HepG2 (cell line): ENCODE data around the gene ABCG8. TPM values are rescaled to one million over a fixed set of nuclear protein-coding genes. Genes with fewer than 3 reads are reported as not detected.

ENCODE experiments used
- CCDC6 ChIP-seq: sonication (generic); formaldehyde crosslinking; IDR thresholded peaks from 2 replicates; pipeline ENCODE4 v1.8.1; 2022; ENCODE audit warnings: mild to moderate bottlenecking, missing genetic modification reagents, moderate library complexity
- CEBPB ChIP-seq: IDR thresholded peaks from 2 replicates; pipeline ENCODE4 v1.6.1; 2011; ENCODE audit warnings: low read depth, low read length, improper control_type of control experiment, borderline replicate concordance
- CREBL2 ChIP-seq: sonication (generic); formaldehyde crosslinking; IDR thresholded peaks from 2 replicates; pipeline ENCODE4 v1.8.1; 2023; ENCODE audit warnings: missing genetic modification reagents, mild to moderate bottlenecking, borderline replicate concordance
- DNMT1 ChIP-seq: sonication (generic); formaldehyde crosslinking; IDR thresholded peaks from 2 replicates; pipeline ENCODE4 v1.5.1; 2020; ENCODE audit warnings: mild to moderate bottlenecking, missing genetic modification reagents
- GATAD2A ChIP-seq: IDR thresholded peaks from 2 replicates; pipeline ENCODE4 v1.6.1; 2016
- HHEX ChIP-seq: IDR thresholded peaks from 2 replicates; pipeline ENCODE4 v1.6.1; 2016; ENCODE audit warnings: control low read depth
- PAF1 ChIP-seq: IDR thresholded peaks from 2 replicates; pipeline ENCODE4 v1.6.1; 2016; ENCODE audit warnings: missing genetic modification reagents, missing compliant biosample characterization
- ZFP90 ChIP-seq: sonication (generic); formaldehyde crosslinking; IDR thresholded peaks from 2 replicates; pipeline ENCODE4 v1.8.0; 2022; ENCODE audit warnings: missing genetic modification reagents, mild to moderate bottlenecking, inconsistent platforms, borderline replicate concordance
- ZNF432 ChIP-seq: sonication (generic); formaldehyde crosslinking; IDR thresholded peaks from 2 replicates; pipeline ENCODE4 v1.5.0; 2020; ENCODE audit warnings: missing genetic modification reagents, mild to moderate bottlenecking, borderline replicate concordance
- polyA plus RNA-seq, 8 experiments: library from polyadenylated mRNA; depleted of rRNA in 3 of 8; stranded (reverse) in 7 of 8; unstranded in 1 of 8; fragments of >200 nt; fragmentation: Illumina TruSeq in 4 of 8; extraction: Trizol in 4 of 8; gene quantifications; 2 replicates each; pipeline versions ENCODE4 v1.2.1 to v1.2.3, GENCODE V29; 2011 to 2016; ENCODE audit warnings: low read depth in 4 of 8, missing spikeins in 1 of 8, mixed read lengths in 1 of 8; ENCODE audit not compliant: insufficient read depth in 1 of 8
- total RNA-seq, 5 experiments: library from RNA; depleted of rRNA; stranded (reverse); fragments of >200 nt; fragmentation: Illumina TruSeq; extraction: Trizol; gene quantifications; 2 replicates each; pipeline ENCODE4 v1.2.3, GENCODE V29; 2016; ENCODE audit warnings: low read depth in 1 of 5
- TF ChIP-seq, protein P1 (sequence below): IDR thresholded peaks from 2 replicates; pipeline ENCODE4 v1.6.1; 2016; ENCODE audit warnings: missing compliant biosample characterization, missing genetic modification reagents, borderline replicate concordance
- TF ChIP-seq, protein P2 (sequence below): sonication (generic); formaldehyde crosslinking; IDR thresholded peaks from 2 replicates; pipeline ENCODE4 v1.4.0; 2020; ENCODE audit warnings: missing genetic modification reagents

The ABCG8 gene
- total and polyA plus RNA-seq, 2 of the 13 experiments (the other 11 are each of a cell fraction or from before 2014, with no cell fraction given), result 8.1 to 8.8 TPM

- TF ChIP-seq, protein P1, sequence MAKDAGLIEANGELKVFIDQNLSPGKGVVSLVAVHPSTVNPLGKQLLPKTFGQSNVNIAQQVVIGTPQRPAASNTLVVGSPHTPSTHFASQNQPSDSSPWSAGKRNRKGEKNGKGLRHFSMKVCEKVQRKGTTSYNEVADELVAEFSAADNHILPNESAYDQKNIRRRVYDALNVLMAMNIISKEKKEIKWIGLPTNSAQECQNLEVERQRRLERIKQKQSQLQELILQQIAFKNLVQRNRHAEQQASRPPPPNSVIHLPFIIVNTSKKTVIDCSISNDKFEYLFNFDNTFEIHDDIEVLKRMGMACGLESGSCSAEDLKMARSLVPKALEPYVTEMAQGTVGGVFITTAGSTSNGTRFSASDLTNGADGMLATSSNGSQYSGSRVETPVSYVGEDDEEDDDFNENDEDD (CRISPR knock-in tag), result no peak
- TF ChIP-seq CREBL2 (CRISPR knock-in tag) (no peak), CEBPB (peak; percentile 48; the same call in 1 of the 2 replicates), ZNF432 (CRISPR knock-in tag) (no peak), CCDC6 (CRISPR knock-in tag) (no peak), DNMT1 (CRISPR knock-in tag) (no peak), GATAD2A (CRISPR knock-in tag) (0 out of 2 replicates have a peak, but pooled peaks have one; percentile 16), PAF1 (0 out of 2 replicates have a peak, but pooled peaks have one; percentile 53), HHEX (CRISPR knock-in tag) (no peak), ZFP90 (CRISPR knock-in tag) (no peak)
- TF ChIP-seq, protein P2, sequence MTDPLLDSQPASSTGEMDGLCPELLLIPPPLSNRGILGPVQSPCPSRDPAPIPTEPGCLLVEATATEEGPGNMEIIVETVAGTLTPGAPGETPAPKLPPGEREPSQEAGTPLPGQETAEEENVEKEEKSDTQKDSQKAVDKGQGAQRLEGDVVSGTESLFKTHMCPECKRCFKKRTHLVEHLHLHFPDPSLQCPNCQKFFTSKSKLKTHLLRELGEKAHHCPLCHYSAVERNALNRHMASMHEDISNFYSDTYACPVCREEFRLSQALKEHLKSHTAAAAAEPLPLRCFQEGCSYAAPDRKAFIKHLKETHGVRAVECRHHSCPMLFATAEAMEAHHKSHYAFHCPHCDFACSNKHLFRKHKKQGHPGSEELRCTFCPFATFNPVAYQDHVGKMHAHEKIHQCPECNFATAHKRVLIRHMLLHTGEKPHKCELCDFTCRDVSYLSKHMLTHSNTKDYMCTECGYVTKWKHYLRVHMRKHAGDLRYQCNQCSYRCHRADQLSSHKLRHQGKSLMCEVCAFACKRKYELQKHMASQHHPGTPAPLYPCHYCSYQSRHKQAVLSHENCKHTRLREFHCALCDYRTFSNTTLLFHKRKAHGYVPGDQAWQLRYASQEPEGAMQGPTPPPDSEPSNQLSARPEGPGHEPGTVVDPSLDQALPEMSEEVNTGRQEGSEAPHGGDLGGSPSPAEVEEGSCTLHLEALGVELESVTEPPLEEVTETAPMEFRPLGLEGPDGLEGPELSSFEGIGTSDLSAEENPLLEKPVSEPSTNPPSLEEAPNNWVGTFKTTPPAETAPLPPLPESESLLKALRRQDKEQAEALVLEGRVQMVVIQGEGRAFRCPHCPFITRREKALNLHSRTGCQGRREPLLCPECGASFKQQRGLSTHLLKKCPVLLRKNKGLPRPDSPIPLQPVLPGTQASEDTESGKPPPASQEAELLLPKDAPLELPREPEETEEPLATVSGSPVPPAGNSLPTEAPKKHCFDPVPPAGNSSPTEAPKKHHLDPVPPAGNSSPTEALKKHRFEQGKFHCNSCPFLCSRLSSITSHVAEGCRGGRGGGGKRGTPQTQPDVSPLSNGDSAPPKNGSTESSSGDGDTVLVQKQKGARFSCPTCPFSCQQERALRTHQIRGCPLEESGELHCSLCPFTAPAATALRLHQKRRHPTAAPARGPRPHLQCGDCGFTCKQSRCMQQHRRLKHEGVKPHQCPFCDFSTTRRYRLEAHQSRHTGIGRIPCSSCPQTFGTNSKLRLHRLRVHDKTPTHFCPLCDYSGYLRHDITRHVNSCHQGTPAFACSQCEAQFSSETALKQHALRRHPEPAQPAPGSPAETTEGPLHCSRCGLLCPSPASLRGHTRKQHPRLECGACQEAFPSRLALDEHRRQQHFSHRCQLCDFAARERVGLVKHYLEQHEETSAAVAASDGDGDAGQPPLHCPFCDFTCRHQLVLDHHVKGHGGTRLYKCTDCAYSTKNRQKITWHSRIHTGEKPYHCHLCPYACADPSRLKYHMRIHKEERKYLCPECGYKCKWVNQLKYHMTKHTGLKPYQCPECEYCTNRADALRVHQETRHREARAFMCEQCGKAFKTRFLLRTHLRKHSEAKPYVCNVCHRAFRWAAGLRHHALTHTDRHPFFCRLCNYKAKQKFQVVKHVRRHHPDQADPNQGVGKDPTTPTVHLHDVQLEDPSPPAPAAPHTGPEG (CRISPR knock-in tag), result no peak
These were observed 43.5 kb downstream of the ABCG8 start (continued) for GRCh38 chr2:43882312-43882711.
